Measurements from ENCODE around the gene STAB2.
"Not testable (repeated sequence)": the region's sequence is repeated elsewhere in the genome, so short reads cannot be mapped to it uniquely, and the experiment has no call there.

Gene STAB2

GRCh38 chr12:103785243-103786031 lies 198.4 kb downstream of the STAB2 start:
- DNase-seq, result no peak

- DNase-seq, result no peak
These were observed 199.1 kb downstream of the STAB2 start for GRCh38 chr12:103786201-103786600.

GRCh38 chr12:103791350-103791920 lies 204.4 kb downstream of the STAB2 start:
- no peak for DNase-seq

- no peak for DNase-seq
These were observed 206.0 kb downstream of the STAB2 start for GRCh38 chr12:103793046-103793445.

- no peak for DNase-seq
These were observed 206.5 kb downstream of the STAB2 start for GRCh38 chr12:103793512-103794045.

- DNase-seq, result no peak
These were observed 207.5 kb downstream of the STAB2 start for GRCh38 chr12:103794309-103795213.

GRCh38 chr12:103798586-103798985 lies 211.5 kb downstream of the STAB2 start:
- no peak for DNase-seq

- no peak for DNase-seq
These were observed 212.4 kb downstream of the STAB2 start for GRCh38 chr12:103799504-103799856.

GRCh38 chr12:103799857-103800771 lies 213.0 kb downstream of the STAB2 start:
- DNase-seq, result no peak

GRCh38 chr12:103801709-103802585 lies 214.9 kb downstream of the STAB2 start:
- no peak for DNase-seq

GRCh38 chr12:103802586-103802886 lies 215.5 kb downstream of the STAB2 start:
- DNase-seq, result no peak

- DNase-seq, result no peak
These were observed 216.8 kb downstream of the STAB2 start for GRCh38 chr12:103803847-103804246.

GRCh38 chr12:103805655-103806360 lies 218.7 kb downstream of the STAB2 start:
- no peak for DNase-seq

- DNase-seq, result no peak
These were observed 219.7 kb downstream of the STAB2 start for GRCh38 chr12:103806803-103807202.

- no peak for DNase-seq
These were observed 220.6 kb downstream of the STAB2 start for GRCh38 chr12:103807561-103808238.

- no peak for DNase-seq
These were observed 221.3 kb downstream of the STAB2 start for GRCh38 chr12:103808239-103808880.

- no peak for DNase-seq
These were observed 222.1 kb downstream of the STAB2 start for GRCh38 chr12:103809154-103809553.

- DNase-seq, result not testable (repeated sequence)
These were observed 222.6 kb downstream of the STAB2 start for GRCh38 chr12:103809639-103810038.

- DNase-seq, result no peak
These were observed 223.0 kb downstream of the STAB2 start for GRCh38 chr12:103810111-103810510.

- DNase-seq, result no peak
These were observed 224.7 kb downstream of the STAB2 start for GRCh38 chr12:103811791-103812190.

All from stimulated activated CD4-positive, alpha-beta T cell treated with anti-CD3 and anti-CD28 coated beads, Interleukin-15, amount 100 ng/mL, for 24 hours (primary cell).